Glutamatergic neuron (in vitro differentiated cells): ENCODE measurements around the gene BCAM. TPM values are rescaled to one million over a fixed set of nuclear protein-coding genes. Genes with fewer than 3 reads are reported as not detected.

Source experiments
- DNase-seq: peaks from one replicate; pipeline ENCODE4 v3.0.0; 2022
- H3K27ac Mint-ChIP-seq: one replicate; pipeline ENCODE4 v1.8.0; 2020; ENCODE audit warnings: mild to moderate bottlenecking, mixed read lengths, inconsistent platforms; ENCODE audit not compliant: unreplicated experiment
- H3K27me3 Mint-ChIP-seq: one replicate; pipeline ENCODE4 v1.8.0; 2020; ENCODE audit warnings: mild to moderate bottlenecking, moderate library complexity, mixed read lengths, inconsistent platforms; ENCODE audit not compliant: unreplicated experiment
- H3K36me3 Mint-ChIP-seq: one replicate; pipeline ENCODE4 v1.8.0; 2020; ENCODE audit warnings: mild to moderate bottlenecking, mixed read lengths, inconsistent platforms; ENCODE audit not compliant: unreplicated experiment
- H3K4me1 Mint-ChIP-seq: one replicate; pipeline ENCODE4 v1.8.0; 2020; ENCODE audit warnings: mild to moderate bottlenecking, low read depth, mixed read lengths, inconsistent platforms; ENCODE audit not compliant: unreplicated experiment
- H3K4me3 Mint-ChIP-seq: one replicate; pipeline ENCODE4 v1.8.0; 2020; ENCODE audit warnings: mild to moderate bottlenecking, mixed read lengths, inconsistent platforms; ENCODE audit not compliant: unreplicated experiment
- H3K9me3 Mint-ChIP-seq: one replicate; pipeline ENCODE4 v1.8.0; 2020; ENCODE audit warnings: mild to moderate bottlenecking, moderate library complexity, mixed read lengths, inconsistent platforms; ENCODE audit not compliant: unreplicated experiment
- CTCF ChIP-seq: fragments of 200-600 bp; sonication (generic); IDR thresholded peaks from one replicate; pipeline ENCODE4 v1.5.0; 2021; ENCODE audit not compliant: partially characterized antibody, unreplicated experiment
- total RNA-seq: library from RNA; stranded (reverse); fragmentation: NEBNext Ultra II Directional; extraction: Animal tissue kit (Norgen Biotek cat#: 25700); gene quantifications from one replicate; pipeline ENCODE4 v1.2.1, GENCODE V29; 2021; ENCODE audit not compliant: unreplicated experiment

BCAM gene
- total RNA-seq, 1 donor from 2014 or later: 47.1 TPM

GRCh38 chr19:44807162-44807561 lies 1.7 kb upstream of the BCAM start:
- TF ChIP-seq CTCF: no peak
- Mint-ChIP-seq H3K27ac (no peak overlapping the region), H3K4me1 (peaks cover 4% of the 10 kb centered on the region), H3K9me3 (peaks cover 1% of the 10 kb centered on the region), H3K4me3 (no peak overlapping the region), H3K27me3 (peaks cover 5% of the 10 kb centered on the region), H3K36me3 (no peaks in the 10 kb centered on the region)
- no peak for DNase-seq

- Mint-ChIP-seq H3K9me3 (peaks cover 1% of the 10 kb centered on the region), H3K4me1 (peaks cover 4% of the 10 kb centered on the region), H3K36me3 (no peaks in the 10 kb centered on the region), H3K27ac (no peak overlapping the region), H3K27me3 (peaks cover 5% of the 10 kb centered on the region), H3K4me3 (peak overlapping the region; percentile 64)
- DNase-seq: peak; percentile 69
- peak; percentile 47 for TF ChIP-seq CTCF
Measured at GRCh38 chr19:44807652-44808462, 1.0 kb upstream of the BCAM start.

DNA sequence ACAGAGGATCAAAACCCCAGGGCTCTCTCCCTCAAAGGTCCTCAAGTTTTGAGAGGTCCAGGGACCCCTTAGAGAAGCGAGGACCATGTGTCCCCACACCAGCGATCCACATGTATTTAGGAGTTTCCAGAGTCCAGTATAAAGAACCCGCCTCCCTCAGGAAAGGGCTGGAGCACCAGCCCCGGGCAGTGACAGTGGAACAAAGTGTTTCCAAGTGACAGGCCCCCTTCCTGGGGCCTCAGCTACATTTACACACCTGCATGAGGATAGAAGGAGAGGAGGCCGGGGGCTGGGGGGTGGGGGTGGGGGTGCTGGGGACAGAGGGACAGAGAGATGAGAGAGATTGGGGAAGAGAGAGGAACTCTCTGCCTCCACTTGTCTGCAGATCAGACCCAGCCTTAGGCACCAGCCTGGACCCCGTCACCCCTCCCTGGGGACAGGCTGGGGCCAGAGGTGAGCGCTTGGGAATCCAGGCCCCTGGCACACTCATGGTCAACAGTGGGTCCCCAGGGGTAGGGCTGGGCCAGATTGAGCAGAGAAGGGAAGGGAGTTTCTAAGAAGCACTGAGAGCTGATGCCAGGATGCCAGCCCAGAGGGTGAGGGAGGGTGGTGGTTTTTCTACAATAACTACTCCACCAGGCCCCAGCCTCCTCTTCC lies 802 bp downstream of the BCAM start:
- no peak for DNase-seq
- Mint-ChIP-seq H3K27me3 (peaks cover 10% of the 10 kb centered on the region), H3K36me3 (peaks cover 5% of the 10 kb centered on the region), H3K9me3 (peaks cover 1% of the 10 kb centered on the region), H3K4me3 (peak overlapping the region; percentile 64), H3K4me1 (peaks cover 14% of the 10 kb centered on the region), H3K27ac (no peak overlapping the region)
- no peak for TF ChIP-seq CTCF

DNA sequence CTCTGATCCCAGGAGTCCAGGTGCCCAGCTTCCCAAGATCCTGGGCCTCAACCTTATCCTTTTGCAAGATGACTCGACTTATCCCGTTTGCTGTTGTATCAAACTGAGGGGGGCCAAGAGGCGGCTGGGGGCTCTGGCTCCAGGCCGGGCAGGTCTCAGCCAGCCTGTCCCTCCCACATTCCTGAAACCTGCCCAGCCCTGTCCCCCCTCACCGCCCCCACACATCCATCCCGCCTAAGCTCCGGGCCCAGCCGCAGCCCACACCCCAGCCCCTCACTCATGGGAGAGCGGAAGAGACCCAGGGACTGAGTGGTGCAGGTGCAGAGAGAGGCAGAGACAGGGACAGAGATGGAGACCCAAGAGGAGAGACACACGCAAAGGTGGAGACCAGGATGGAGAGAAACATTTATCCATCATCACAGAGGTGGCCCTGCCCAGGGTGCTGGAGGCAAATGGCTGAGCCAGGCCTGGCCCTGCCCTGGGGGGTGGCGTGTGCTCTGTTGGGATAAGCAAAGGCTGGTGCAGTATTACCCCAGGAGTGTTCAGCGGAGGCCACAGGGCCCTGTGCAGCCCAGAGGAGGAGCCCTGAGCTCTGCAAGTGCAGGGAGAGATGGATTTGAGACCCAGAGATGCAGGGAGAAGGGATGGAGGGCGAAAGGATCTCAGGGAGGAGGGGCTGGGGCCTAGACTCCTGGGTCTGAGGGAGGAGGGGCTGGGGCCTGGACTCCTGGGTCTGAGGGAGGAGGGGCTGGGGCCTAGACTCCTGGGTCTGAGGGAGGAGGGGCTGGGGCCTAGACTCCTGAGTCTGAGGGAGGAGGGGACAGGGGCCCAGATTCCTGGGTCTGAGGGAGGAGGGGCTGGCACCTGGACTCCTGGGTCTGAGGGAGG lies 1.6 kb downstream of the BCAM start:
- peaks cover 5% of the 10 kb centered on the region for H3K36me3 Mint-ChIP-seq
- H3K27ac Mint-ChIP-seq: no peak overlapping the region
- peaks cover 14% of the 10 kb centered on the region for H3K27me3 Mint-ChIP-seq
- peaks cover 4% of the 10 kb centered on the region for H3K9me3 Mint-ChIP-seq
- no peak for DNase-seq
- peaks cover 22% of the 10 kb centered on the region for H3K4me1 Mint-ChIP-seq
- no peak overlapping the region for H3K4me3 Mint-ChIP-seq
- no peak for TF ChIP-seq CTCF
